Liver (tissue), 3 donors: ENCODE data around the gene RTN4RL2.

Experiments used
- EGR1 ChIP-seq, 2 donors: IDR thresholded peaks; 2 replicates each; pipeline ENCODE4 v1.6.1; 2016 to 2018; ENCODE audit warnings: antibody characterized with exemption in 2 of 2, low read depth in 2 of 2
- FOXA1 ChIP-seq: IDR thresholded peaks from 2 replicates; pipeline ENCODE4 v1.6.1; 2016; ENCODE audit warnings: antibody characterized with exemption
- RAD21 ChIP-seq, 2 donors: IDR thresholded peaks; 2 replicates each; pipeline ENCODE4 v1.6.1; 2016; ENCODE audit warnings: antibody characterized with exemption in 2 of 2, mild to moderate bottlenecking in 2 of 2
- SP1 ChIP-seq: IDR thresholded peaks from 2 replicates; pipeline ENCODE4 v1.6.1; 2018; ENCODE audit warnings: antibody characterized with exemption, mild to moderate bottlenecking
- TAF1 ChIP-seq: conservative IDR thresholded peaks from 2 replicates; pipeline ENCODE4 v1.6.1; 2016; ENCODE audit warnings: antibody characterized with exemption, mild to moderate bottlenecking
- YY1 ChIP-seq: IDR thresholded peaks from 2 replicates; pipeline ENCODE4 v1.6.1; 2016; ENCODE audit warnings: antibody characterized with exemption, mild to moderate bottlenecking
- TF ChIP-seq, protein P1 (sequence below): fragments of 150-350 bp; IDR thresholded peaks from 2 replicates; pipeline ENCODE4 v1.5.1; 2017; ENCODE audit warnings: improper control_type of control experiment, low read depth, low read length; ENCODE audit not compliant: missing input control
- TF ChIP-seq, protein P2 (sequence below): IDR thresholded peaks from 2 replicates; pipeline ENCODE4 v1.6.1; 2016; ENCODE audit warnings: antibody characterized with exemption
- TF ChIP-seq, protein P3 (sequence below): IDR thresholded peaks from 2 replicates; pipeline ENCODE4 v1.6.1; 2016; ENCODE audit warnings: antibody characterized with exemption
- donor health status: healthy.
- donor health status: healthy.

- TF ChIP-seq, protein P1, sequence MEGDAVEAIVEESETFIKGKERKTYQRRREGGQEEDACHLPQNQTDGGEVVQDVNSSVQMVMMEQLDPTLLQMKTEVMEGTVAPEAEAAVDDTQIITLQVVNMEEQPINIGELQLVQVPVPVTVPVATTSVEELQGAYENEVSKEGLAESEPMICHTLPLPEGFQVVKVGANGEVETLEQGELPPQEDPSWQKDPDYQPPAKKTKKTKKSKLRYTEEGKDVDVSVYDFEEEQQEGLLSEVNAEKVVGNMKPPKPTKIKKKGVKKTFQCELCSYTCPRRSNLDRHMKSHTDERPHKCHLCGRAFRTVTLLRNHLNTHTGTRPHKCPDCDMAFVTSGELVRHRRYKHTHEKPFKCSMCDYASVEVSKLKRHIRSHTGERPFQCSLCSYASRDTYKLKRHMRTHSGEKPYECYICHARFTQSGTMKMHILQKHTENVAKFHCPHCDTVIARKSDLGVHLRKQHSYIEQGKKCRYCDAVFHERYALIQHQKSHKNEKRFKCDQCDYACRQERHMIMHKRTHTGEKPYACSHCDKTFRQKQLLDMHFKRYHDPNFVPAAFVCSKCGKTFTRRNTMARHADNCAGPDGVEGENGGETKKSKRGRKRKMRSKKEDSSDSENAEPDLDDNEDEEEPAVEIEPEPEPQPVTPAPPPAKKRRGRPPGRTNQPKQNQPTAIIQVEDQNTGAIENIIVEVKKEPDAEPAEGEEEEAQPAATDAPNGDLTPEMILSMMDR = no peak
- TF ChIP-seq EGR1 (IDR thresholded peaks at IDR 0.05; ENCODE audit: low read depth in 2 of 2) = no peak
- TF ChIP-seq, protein P2, sequence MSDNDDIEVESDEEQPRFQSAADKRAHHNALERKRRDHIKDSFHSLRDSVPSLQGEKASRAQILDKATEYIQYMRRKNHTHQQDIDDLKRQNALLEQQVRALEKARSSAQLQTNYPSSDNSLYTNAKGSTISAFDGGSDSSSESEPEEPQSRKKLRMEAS = no peak
- TF ChIP-seq RAD21 (IDR thresholded peaks at IDR 0.05) = no peak
- TF ChIP-seq YY1 = no peak
- TF ChIP-seq SP1 = no peak
- no peak for TF ChIP-seq FOXA1
- TF ChIP-seq, protein P3, sequence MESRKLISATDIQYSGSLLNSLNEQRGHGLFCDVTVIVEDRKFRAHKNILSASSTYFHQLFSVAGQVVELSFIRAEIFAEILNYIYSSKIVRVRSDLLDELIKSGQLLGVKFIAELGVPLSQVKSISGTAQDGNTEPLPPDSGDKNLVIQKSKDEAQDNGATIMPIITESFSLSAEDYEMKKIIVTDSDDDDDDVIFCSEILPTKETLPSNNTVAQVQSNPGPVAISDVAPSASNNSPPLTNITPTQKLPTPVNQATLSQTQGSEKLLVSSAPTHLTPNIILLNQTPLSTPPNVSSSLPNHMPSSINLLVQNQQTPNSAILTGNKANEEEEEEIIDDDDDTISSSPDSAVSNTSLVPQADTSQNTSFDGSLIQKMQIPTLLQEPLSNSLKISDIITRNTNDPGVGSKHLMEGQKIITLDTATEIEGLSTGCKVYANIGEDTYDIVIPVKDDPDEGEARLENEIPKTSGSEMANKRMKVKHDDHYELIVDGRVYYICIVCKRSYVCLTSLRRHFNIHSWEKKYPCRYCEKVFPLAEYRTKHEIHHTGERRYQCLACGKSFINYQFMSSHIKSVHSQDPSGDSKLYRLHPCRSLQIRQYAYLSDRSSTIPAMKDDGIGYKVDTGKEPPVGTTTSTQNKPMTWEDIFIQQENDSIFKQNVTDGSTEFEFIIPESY = no peak
- no peak for TF ChIP-seq TAF1
Observed at GRCh38 chr11:57418131-57418530, 42.2 kb upstream of the RTN4RL2 start.
